NCI-H2196 (cell line): ENCODE data around the gene UBE2K.
"Not testable (repeated sequence)": the region's sequence is repeated elsewhere in the genome, so short reads cannot be mapped to it uniquely, and the experiment has no call there.

Source experiments
- DNase-seq: peaks from one replicate; lab custom pipeline; 2025; ENCODE audit not compliant: unreplicated experiment; lab: John Stamatoyannopoulos, UW

Gene UBE2K

GRCh38 chr4:39687014-39687413 is 10.9 kb upstream of the UBE2K start:
- DNase-seq: no peak

- DNase-seq: no peak
Observed at GRCh38 chr4:39689970-39690369, 8.0 kb upstream of the UBE2K start.

- DNase-seq: peak; percentile 20
Observed at GRCh38 chr4:39698424-39699009, 581 bp downstream of the UBE2K start.

- no peak for DNase-seq
Observed at GRCh38 chr4:39699687-39700409, 1.9 kb downstream of the UBE2K start.

- no peak for DNase-seq
Observed at GRCh38 chr4:39700554-39700953, 2.6 kb downstream of the UBE2K start.

GRCh38 chr4:39702716-39703115 is 4.8 kb downstream of the UBE2K start:
- DNase-seq: no peak

GRCh38 chr4:39704789-39705188 is 6.9 kb downstream of the UBE2K start:
- not testable (repeated sequence) for DNase-seq

GRCh38 chr4:39706334-39706733 is 8.4 kb downstream of the UBE2K start:
- DNase-seq: peak; percentile 34

GRCh38 chr4:39706741-39707511 is 9.0 kb downstream of the UBE2K start:
- no peak for DNase-seq

GRCh38 chr4:39710098-39710896 is 12.4 kb downstream of the UBE2K start:
- DNase-seq: no peak

- DNase-seq: no peak
Observed at GRCh38 chr4:39712819-39713607, 15.1 kb downstream of the UBE2K start.

- DNase-seq: no peak
Observed at GRCh38 chr4:39713691-39714090, 15.8 kb downstream of the UBE2K start.

GRCh38 chr4:39714166-39714565 is 16.2 kb downstream of the UBE2K start:
- no peak for DNase-seq

- DNase-seq: no peak
Observed at GRCh38 chr4:39715788-39716187, 17.9 kb downstream of the UBE2K start.

GRCh38 chr4:39716356-39716755 is 18.4 kb downstream of the UBE2K start:
- DNase-seq: no peak

- not testable (repeated sequence) for DNase-seq
Observed at GRCh38 chr4:39717743-39718142, 19.8 kb downstream of the UBE2K start.

- DNase-seq: no peak
Observed at GRCh38 chr4:39718366-39719323, 20.7 kb downstream of the UBE2K start.

- DNase-seq: no peak
Observed at GRCh38 chr4:39719804-39720580, 22.1 kb downstream of the UBE2K start.

GRCh38 chr4:39721273-39721672 is 23.3 kb downstream of the UBE2K start:
- not testable (repeated sequence) for DNase-seq
